Measurements from ENCODE around the gene ECI1.
A peak's percentile ranks its signal among the peaks of the same experiment; 100 is the strongest.

ECI1 gene

DNA sequence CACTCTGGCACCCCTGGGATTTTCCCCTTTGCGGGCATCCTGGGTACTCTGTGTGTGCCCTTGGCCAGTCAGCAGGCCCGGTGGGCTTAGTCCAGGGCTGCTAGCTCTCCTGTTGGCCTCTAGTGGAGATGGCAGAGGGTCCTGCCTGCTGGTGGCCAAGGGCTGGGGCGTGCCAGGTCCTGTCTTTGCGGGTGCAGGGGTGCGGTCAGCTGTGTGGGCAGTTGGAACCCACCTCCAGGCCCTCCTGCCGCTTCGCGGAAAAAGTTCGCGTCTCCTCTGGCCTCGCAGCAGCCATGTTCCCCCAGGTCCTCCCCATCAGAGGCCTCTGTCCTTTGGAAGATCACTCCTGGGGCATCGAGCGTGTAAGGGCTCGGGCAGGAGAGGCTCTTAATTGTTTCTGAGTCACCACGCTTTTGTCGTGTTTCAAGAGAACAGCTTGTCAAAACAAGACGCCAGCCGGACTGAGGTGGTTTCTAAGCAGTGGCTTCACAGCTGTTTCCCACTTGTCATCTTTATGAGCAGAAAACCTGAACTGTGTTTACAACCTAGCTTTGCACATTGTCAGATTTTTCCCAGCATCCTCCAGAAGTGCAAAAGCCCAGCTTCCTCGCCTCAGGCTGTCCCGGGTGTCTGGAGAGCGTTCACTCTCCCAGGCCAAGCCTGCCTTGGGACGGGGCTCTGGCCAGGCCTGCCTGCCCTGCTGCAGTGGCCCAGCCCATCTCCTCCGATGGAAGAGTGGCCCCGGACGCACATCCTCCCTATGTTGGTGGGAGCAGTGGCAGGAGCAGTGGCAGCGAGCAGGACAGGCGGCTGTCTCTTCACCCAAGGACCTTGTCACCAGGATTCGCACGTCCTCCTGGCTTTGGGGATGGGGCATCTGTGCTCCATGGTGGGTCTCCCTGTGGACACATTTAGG, 20.1 kb downstream of the ECI1 start:
- Histone ChIP-seq H3K4me3 (ENCODE audit: extremely low read depth, insufficient read depth, low read length, poor library complexity, severe bottlenecking) (no peak overlapping the region), H3K4me1 (ENCODE audit: control insufficient read depth, insufficient read depth, low read length, poor library complexity, severe bottlenecking) (peaks cover 7% of the 10 kb centered on the region), H3K27ac (ENCODE audit: low read depth, low read length, severe bottlenecking) (no peak overlapping the region), H3K36me3 (ENCODE audit: control insufficient read depth, insufficient read depth, low read length) (peaks cover 80% of the 10 kb centered on the region), H3K9me3 (ENCODE audit: control insufficient read depth, low read length) (no peaks in the 10 kb centered on the region)
- 96 to 97% methylated on average over 29 of the region's 29 CpGs for WGBS, 2 experiments (ENCODE audit: insufficient coverage in 2 of 2)

DNA sequence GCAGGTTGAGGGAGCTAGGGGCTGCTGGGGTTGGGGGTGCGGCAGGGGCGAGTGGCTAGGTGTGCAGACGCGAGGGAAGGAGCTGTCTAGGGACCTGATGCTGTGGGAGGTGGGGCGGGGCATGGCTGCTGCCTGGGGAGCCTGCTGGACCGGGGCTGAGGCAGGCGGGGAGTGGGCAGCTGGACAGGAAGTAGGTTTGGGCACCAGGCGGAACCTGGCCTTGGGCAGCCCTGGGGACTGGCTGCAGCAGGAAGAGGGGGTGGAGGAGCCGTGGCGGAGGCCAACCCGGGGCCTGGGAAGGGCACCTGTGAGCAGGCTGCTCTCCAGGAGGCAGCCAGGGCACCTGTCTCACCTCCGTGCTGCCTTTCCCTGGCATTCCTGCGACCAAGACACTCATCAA, 21.0 kb downstream of the ECI1 start:
- Histone ChIP-seq H3K9me3 (ENCODE audit: control insufficient read depth, low read length) (no peaks in the 10 kb centered on the region), H3K4me3 (ENCODE audit: extremely low read depth, insufficient read depth, low read length, poor library complexity, severe bottlenecking) (no peak overlapping the region), H3K27ac (ENCODE audit: low read depth, low read length, severe bottlenecking) (no peak overlapping the region), H3K4me1 (ENCODE audit: control insufficient read depth, insufficient read depth, low read length, poor library complexity, severe bottlenecking) (no peaks in the 10 kb centered on the region), H3K36me3 (ENCODE audit: control insufficient read depth, insufficient read depth, low read length) (peaks cover 82% of the 10 kb centered on the region)
- 92 to 96% methylated on average over 6 to 12 of the region's 13 CpGs for WGBS, 2 experiments (ENCODE audit: insufficient coverage in 2 of 2)

DNA sequence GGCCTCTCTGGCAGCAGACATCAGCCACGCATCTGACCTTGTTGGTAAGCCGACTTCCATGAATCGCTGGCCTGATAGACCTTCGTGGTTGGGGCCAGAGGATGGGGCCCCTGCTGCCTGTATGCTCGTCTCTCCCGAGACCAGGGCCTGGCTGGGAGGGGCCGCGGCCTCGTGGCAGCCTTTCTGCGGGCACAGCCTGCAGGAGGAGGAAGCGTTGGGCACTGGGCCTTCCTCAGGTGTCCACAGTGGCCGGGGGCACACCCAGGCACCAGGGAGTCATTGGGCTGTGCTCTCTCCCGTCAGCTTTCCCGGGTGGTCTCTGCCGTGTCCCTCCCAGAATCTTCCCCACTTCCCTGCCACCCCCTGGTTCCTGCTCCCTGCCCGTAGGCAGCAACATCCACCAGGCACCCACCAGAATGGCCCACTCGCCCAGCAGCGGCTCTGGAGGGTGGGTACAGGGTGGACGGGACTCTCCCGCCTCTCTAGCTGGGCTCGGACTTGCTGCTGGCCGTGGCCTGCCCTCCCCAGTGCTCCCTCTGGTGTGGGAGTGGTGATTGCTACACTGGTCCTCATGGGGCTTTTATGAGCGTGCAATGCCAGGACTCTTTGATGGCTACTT, 21.6 kb downstream of the ECI1 start:
- WGBS, 2 experiments (ENCODE audit: insufficient coverage in 2 of 2) = 97 to 98% methylated on average over 20 to 21 of the region's 23 CpGs
- H3K36me3 ChIP-seq (ENCODE audit: control insufficient read depth, insufficient read depth, low read length) = peaks cover 75% of the 10 kb centered on the region

DNA sequence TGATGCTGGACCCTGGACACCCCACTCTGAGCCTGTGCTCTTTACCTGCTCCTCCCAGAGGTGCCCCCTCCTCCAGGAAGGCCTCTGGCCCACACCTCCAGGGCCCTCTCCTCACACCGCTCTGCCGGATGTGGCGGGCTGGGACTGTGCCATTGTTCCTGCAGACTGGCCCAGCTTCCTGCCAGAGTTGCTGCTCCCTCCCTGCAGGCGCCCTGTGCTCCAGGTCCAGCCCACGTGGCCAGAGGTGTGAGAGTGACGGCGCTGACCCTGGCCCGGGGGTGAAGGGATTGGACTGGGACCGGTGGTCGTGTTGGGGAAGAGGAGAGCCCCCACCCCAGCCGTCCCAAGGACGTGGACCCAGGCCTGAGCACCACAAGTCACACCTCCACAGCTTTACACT, 22.3 kb downstream of the ECI1 start:
- 96 to 100% methylated on average over 5 to 8 of the region's 12 CpGs for WGBS, 2 experiments (ENCODE audit: insufficient coverage in 2 of 2)
- Histone ChIP-seq H3K4me3 (ENCODE audit: extremely low read depth, insufficient read depth, low read length, poor library complexity, severe bottlenecking) (no peak overlapping the region), H3K4me1 (ENCODE audit: control insufficient read depth, insufficient read depth, low read length, poor library complexity, severe bottlenecking) (peaks cover 6% of the 10 kb centered on the region), H3K9me3 (ENCODE audit: control insufficient read depth, low read length) (no peaks in the 10 kb centered on the region), H3K27ac (ENCODE audit: low read depth, low read length, severe bottlenecking) (no peak overlapping the region), H3K36me3 (ENCODE audit: control insufficient read depth, insufficient read depth, low read length) (peaks cover 69% of the 10 kb centered on the region)

More for the DNA sequence above, 21.6 kb downstream of the ECI1 start:
- H3K9me3 ChIP-seq (ENCODE audit: control insufficient read depth, low read length) = no peaks in the 10 kb centered on the region
- peaks cover under 1% of the 10 kb centered on the region for H3K4me1 ChIP-seq (ENCODE audit: control insufficient read depth, insufficient read depth, low read length, poor library complexity, severe bottlenecking)
- no peak overlapping the region for H3K4me3 ChIP-seq (ENCODE audit: extremely low read depth, insufficient read depth, low read length, poor library complexity, severe bottlenecking)
- H3K27ac ChIP-seq (ENCODE audit: low read depth, low read length, severe bottlenecking) = no peak overlapping the region

DNA sequence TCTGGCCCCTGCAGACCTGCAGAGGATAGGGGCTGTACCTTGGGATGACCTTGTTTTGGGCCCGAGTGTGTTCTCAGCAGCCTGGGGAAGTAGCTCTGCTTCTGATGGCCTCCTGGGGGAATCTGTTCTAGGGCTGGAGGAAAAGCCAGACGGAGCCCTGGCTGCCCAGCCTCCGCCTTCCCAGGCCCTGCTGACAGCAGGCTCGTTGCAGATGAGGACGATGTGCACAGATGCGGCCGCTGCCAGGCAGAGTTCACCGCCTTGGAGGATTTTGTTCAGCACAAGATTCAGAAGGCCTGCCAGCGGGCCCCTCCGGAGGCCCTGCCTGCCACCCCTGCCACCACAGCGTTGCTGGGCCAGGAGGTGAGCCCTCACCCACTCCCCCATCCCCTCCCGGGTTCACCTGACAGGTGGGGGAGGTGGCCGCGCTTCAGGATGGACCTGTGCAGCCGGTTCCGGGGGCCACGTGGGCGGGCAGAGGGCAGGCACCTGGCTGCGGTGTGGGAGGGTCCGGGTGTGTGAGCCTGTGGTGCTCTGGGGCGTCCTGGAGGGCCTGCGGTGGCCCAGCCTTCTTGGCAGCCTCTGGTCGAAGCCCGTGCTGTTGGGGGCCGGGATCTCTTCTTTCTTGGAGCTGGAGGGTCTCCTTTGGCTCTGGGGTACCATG, 23.1 kb downstream of the ECI1 start:
- Histone ChIP-seq H3K4me1 (ENCODE audit: control insufficient read depth, insufficient read depth, low read length, poor library complexity, severe bottlenecking) (peaks cover 6% of the 10 kb centered on the region), H3K4me3 (ENCODE audit: extremely low read depth, insufficient read depth, low read length, poor library complexity, severe bottlenecking) (no peak overlapping the region), H3K36me3 (ENCODE audit: control insufficient read depth, insufficient read depth, low read length) (peaks cover 63% of the 10 kb centered on the region), H3K9me3 (ENCODE audit: control insufficient read depth, low read length) (no peaks in the 10 kb centered on the region), H3K27ac (ENCODE audit: low read depth, low read length, severe bottlenecking) (no peak overlapping the region)
- WGBS, 2 experiments (ENCODE audit: insufficient coverage in 2 of 2) = 96 to 97% methylated on average over 22 of the region's 25 CpGs

DNA sequence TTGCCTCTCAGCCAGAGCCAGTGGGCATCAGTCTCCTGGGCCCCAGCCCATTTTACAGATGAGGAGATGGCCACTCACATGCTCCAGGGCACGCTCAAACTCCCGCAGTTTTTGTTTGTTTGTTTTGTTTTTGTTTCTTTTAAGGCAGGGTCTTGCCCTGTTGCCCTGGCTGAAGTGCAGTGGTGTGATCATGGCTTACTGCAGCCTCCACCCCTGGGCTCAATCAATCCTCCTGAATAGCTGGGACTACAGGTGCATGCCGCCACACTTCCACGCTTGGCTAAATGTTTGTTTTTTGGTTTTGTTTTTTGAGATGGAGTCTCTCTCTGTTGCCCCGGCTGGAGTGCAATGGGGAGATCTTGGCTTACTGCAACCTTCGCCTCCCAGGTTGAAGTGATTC, 24.5 kb downstream of the ECI1 start:
- Histone ChIP-seq H3K9me3 (ENCODE audit: control insufficient read depth, low read length) (no peaks in the 10 kb centered on the region), H3K4me1 (ENCODE audit: control insufficient read depth, insufficient read depth, low read length, poor library complexity, severe bottlenecking) (peaks cover 6% of the 10 kb centered on the region), H3K4me3 (ENCODE audit: extremely low read depth, insufficient read depth, low read length, poor library complexity, severe bottlenecking) (no peak overlapping the region), H3K27ac (ENCODE audit: low read depth, low read length, severe bottlenecking) (no peak overlapping the region), H3K36me3 (ENCODE audit: control insufficient read depth, insufficient read depth, low read length) (peaks cover 49% of the 10 kb centered on the region)
- WGBS, 2 experiments (ENCODE audit: insufficient coverage in 2 of 2) = 94 to 95% methylated on average over 3 of the region's 6 CpGs

DNA sequence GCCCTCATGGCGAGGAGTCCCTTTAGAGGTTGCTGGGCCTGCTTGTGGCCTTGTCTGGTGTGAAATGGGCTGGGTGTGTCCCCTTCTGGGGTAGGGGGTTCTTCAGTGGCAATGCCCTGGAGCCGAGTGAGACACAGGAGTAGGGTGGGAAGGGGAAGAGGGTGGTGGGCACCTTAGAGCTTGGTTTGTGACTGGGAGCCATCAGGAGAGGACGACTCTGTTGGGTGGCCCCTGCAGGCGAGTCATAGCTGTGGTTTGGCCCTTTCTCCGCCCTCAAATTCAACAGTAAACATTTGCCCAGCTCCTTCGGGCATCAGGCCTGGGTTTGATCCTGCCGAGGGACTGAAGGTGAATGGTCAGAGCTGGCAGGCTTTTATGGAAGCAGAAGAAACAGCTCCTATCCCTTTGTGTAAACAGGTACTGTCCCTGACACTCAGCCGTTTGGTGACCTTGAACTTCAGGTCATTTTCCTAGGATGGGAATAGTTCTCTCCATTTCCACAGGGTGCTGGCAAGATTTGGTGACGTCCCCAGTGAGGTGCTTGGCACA, 25.1 kb downstream of the ECI1 start:
- no peak overlapping the region for H3K4me3 ChIP-seq (ENCODE audit: extremely low read depth, insufficient read depth, low read length, poor library complexity, severe bottlenecking)
- peaks cover 43% of the 10 kb centered on the region for H3K36me3 ChIP-seq (ENCODE audit: control insufficient read depth, insufficient read depth, low read length)

DNA sequence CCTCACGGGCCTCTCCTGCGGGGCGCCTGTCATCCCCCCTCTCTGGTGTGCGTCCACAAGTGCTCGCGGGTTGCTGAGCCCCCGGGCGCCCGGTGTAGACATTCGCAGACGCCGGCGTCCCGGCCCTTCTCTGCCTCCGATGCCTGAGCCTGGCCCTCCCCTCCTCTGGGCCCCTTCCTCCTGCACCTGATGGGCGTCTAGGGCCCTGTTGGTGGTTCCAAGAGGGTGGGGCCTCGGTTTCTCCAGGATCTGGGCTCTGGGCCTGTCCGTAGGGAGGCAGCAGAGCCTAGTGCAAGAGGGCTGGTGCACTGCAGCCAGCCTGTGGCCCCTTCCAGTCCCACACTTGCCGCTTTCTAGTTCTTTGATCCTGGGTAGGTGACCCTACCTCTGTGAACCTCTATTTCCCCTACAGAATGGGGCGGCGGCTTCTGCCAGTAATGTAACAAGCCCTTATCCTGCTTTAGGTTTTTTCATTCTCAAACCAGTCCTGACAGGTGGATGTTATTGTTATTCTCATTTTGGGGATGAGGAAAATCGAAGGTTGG, 27.4 kb downstream of the ECI1 start:
- Histone ChIP-seq H3K27ac (ENCODE audit: low read depth, low read length, severe bottlenecking) (peak overlapping the region; percentile 66), H3K4me3 (ENCODE audit: extremely low read depth, insufficient read depth, low read length, poor library complexity, severe bottlenecking) (peak overlapping the region; percentile 98), H3K36me3 (ENCODE audit: control insufficient read depth, insufficient read depth, low read length) (peaks cover 24% of the 10 kb centered on the region), H3K9me3 (ENCODE audit: control insufficient read depth, low read length) (no peaks in the 10 kb centered on the region), H3K4me1 (ENCODE audit: control insufficient read depth, insufficient read depth, low read length, poor library complexity, severe bottlenecking) (peaks cover 6% of the 10 kb centered on the region)
- WGBS, 2 experiments (ENCODE audit: insufficient coverage in 2 of 2) = 10 to 13% methylated on average over 8 to 17 of the region's 22 CpGs

More for the DNA sequence above, 25.1 kb downstream of the ECI1 start:
- WGBS, 2 experiments (ENCODE audit: insufficient coverage in 2 of 2) = 85 to 100% methylated on average over 6 of the region's 9 CpGs
- H3K4me1 ChIP-seq (ENCODE audit: control insufficient read depth, insufficient read depth, low read length, poor library complexity, severe bottlenecking) = peaks cover 6% of the 10 kb centered on the region
- H3K27ac ChIP-seq (ENCODE audit: low read depth, low read length, severe bottlenecking) = no peak overlapping the region
- H3K9me3 ChIP-seq (ENCODE audit: control insufficient read depth, low read length) = no peaks in the 10 kb centered on the region

DNA sequence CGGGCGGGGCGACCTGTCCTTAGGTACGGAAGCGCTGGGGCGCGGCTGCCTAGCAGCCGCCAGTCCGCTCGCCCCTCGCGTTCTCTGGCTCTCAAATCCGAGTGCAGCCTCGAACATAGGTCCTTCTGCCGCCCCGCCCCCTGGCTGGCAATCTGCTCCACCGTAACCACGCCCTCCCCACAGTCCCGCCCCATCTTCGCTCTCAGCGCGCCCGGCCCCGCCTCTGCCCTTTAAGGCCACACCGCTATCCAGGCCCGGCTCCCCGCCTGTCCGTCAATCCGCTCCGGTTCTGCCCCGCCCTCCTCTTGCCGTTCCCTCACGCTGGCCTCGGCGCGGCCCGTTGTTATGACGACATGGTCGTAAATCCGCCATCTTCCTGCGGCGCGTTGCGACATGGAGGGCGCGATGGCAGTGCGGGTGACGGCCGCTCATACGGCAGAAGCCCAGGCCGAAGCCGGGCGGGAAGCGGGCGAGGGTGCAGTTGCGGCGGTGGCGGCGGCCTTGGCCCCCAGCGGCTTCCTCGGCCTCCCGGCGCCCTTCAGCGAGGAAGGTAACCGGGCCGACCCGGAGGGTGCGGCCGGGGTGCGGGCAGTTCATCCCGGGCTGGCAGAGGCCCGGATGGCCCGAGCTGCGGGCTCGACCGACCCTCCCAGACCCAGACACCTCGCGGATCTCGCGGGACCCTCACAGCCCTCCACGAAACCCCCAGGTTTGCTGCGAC, 28.0 kb downstream of the ECI1 start, which contains the start of gene E4F1:
E4F1 (plus strand) TSS at position 371 of the 721 bp plus-strand sequence; CDS start at position 394, 23 bp downstream.
- peak within 1 kb of the TSS; percentile 98 for H3K4me3 ChIP-seq (ENCODE audit: extremely low read depth, insufficient read depth, low read length, poor library complexity, severe bottlenecking)
- WGBS, 2 experiments (ENCODE audit: insufficient coverage in 2 of 2) = 0 to 1% methylated on average over 71 of the region's 82 CpGs
- peak within 1 kb of the TSS; percentile 66 for H3K27ac ChIP-seq (ENCODE audit: low read depth, low read length, severe bottlenecking)
- H3K9me3 ChIP-seq (ENCODE audit: control insufficient read depth, low read length) = no peaks in the 10 kb centered on the region
- H3K4me1 ChIP-seq (ENCODE audit: control insufficient read depth, insufficient read depth, low read length, poor library complexity, severe bottlenecking) = peaks cover 6% of the 10 kb centered on the region
- peaks cover 18% of the 10 kb centered on the region for H3K36me3 ChIP-seq (ENCODE audit: control insufficient read depth, insufficient read depth, low read length)

DNA sequence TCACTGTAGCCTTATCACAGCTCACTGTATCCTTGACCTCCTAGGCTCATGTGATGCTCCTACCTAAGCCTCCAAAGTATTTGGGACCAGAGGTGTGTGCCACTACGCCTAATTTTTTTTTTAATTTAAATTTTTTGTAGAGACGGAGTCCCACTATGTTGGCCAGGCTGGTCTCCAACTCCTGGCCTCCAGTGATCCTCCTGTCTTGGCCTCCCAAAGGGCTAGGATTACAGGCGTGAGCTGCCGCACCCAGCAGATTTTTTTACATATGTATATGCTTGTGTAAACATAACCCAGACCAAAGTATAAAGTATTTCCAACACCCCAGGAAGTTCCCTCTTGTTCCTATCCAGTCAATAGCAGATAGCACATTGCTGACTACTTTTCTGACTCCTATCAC, 35.1 kb downstream of the ECI1 start:
- Histone ChIP-seq H3K4me1 (ENCODE audit: control insufficient read depth, insufficient read depth, low read length, poor library complexity, severe bottlenecking) (peaks cover 13% of the 10 kb centered on the region), H3K9me3 (ENCODE audit: control insufficient read depth, low read length) (no peaks in the 10 kb centered on the region), H3K36me3 (ENCODE audit: control insufficient read depth, insufficient read depth, low read length) (peaks cover 16% of the 10 kb centered on the region), H3K4me3 (ENCODE audit: extremely low read depth, insufficient read depth, low read length, poor library complexity, severe bottlenecking) (no peak overlapping the region), H3K27ac (ENCODE audit: low read depth, low read length, severe bottlenecking) (no peak overlapping the region)
- WGBS, 2 experiments (ENCODE audit: insufficient coverage in 2 of 2) = 92 to 100% methylated on average over 2 of the region's 4 CpGs

All from mesodermal cell (in vitro differentiated cells).